Measurements from ENCODE around the gene ECE1.
"Not testable (repeated sequence)": the region's sequence is repeated elsewhere in the genome, so short reads cannot be mapped to it uniquely, and the experiment has no call there.

The ECE1 gene

GRCh38 chr1:21246905-21247642 is 43.2 kb downstream of the ECE1 start:
- no peak for DNase-seq

GRCh38 chr1:21245688-21246229 is 44.5 kb downstream of the ECE1 start:
- no peak for DNase-seq

GRCh38 chr1:21244986-21245687 is 45.1 kb downstream of the ECE1 start:
- DNase-seq, result no peak

GRCh38 chr1:21244154-21244553 is 46.1 kb downstream of the ECE1 start:
- DNase-seq, result no peak

- no peak for DNase-seq
Measured at GRCh38 chr1:21242846-21243245, 47.4 kb downstream of the ECE1 start.

GRCh38 chr1:21241771-21242581 is 48.3 kb downstream of the ECE1 start:
- no peak for DNase-seq

- no peak for DNase-seq
Measured at GRCh38 chr1:21240706-21241105, 49.6 kb downstream of the ECE1 start.

- no peak for DNase-seq
Measured at GRCh38 chr1:21239221-21239620, 51.0 kb downstream of the ECE1 start.

GRCh38 chr1:21238141-21238800 is 52.0 kb downstream of the ECE1 start:
- no peak for DNase-seq

GRCh38 chr1:21237446-21238088 is 52.7 kb downstream of the ECE1 start:
- DNase-seq, result no peak

- DNase-seq, result no peak
Measured at GRCh38 chr1:21236178-21236577, 54.1 kb downstream of the ECE1 start.

- DNase-seq, result no peak
Measured at GRCh38 chr1:21234779-21235178, 55.5 kb downstream of the ECE1 start.

GRCh38 chr1:21233490-21233889 is 56.8 kb downstream of the ECE1 start:
- DNase-seq, result no peak

GRCh38 chr1:21232044-21232443 is 58.2 kb downstream of the ECE1 start:
- peak; percentile 67 for DNase-seq

- DNase-seq, result no peak
Measured at GRCh38 chr1:21229246-21230000, 60.8 kb downstream of the ECE1 start.

- not testable (repeated sequence) for DNase-seq
Measured at GRCh38 chr1:21228224-21228623, 62.0 kb downstream of the ECE1 start.

- DNase-seq, result no peak
Measured at GRCh38 chr1:21225065-21225464, 65.2 kb downstream of the ECE1 start.

- DNase-seq, result peak; percentile 64
Measured at GRCh38 chr1:21220815-21221214, 69.4 kb downstream of the ECE1 start.

- DNase-seq, result no peak
Measured at GRCh38 chr1:21219674-21220073, 70.6 kb downstream of the ECE1 start.

GRCh38 chr1:21217812-21218596 is 72.3 kb downstream of the ECE1 start:
- DNase-seq, result no peak

Measured in NCI-H1105 (cell line).